HUES6 (cell line): ENCODE measurements around the gene EYA2.

ENCODE experiments used
- H3K27ac ChIP-seq: 2 replicates; pipeline ENCODE4 v1.7.0; 2013; ENCODE audit warnings: low read depth, mild to moderate bottlenecking, low read length, inconsistent platforms
- H3K27me3 ChIP-seq: 2 replicates; pipeline ENCODE4 v1.6.1; 2013; ENCODE audit warnings: low read length; ENCODE audit not compliant: control insufficient read depth, insufficient read depth
- H3K36me3 ChIP-seq: 2 replicates; pipeline ENCODE4 v1.6.1; 2013; ENCODE audit warnings: low read length; ENCODE audit not compliant: control insufficient read depth, insufficient read depth
- H3K4me1 ChIP-seq: 2 replicates; pipeline ENCODE4 v1.6.1; 2013; ENCODE audit warnings: low read length; ENCODE audit not compliant: control insufficient read depth, insufficient read depth
- H3K4me3 ChIP-seq: 2 replicates; pipeline ENCODE4 v1.5.1; 2013; ENCODE audit warnings: low read depth, low read length
- H3K9ac ChIP-seq: one replicate; pipeline ENCODE4 v1.6.1; 2013; ENCODE audit warnings: mild to moderate bottlenecking, low read length
- H3K9me3 ChIP-seq: 2 replicates; pipeline ENCODE4 v1.6.1; 2013; ENCODE audit warnings: low read depth, low read length; ENCODE audit not compliant: control insufficient read depth, insufficient read depth

The EYA2 gene

GRCh38 chr20:47041396-47041899, 146.8 kb downstream of the EYA2 start:
- Histone ChIP-seq H3K4me3 (no peak overlapping the region), H3K9me3 (peaks cover 20% of the 10 kb centered on the region; the same call in 1 of the 2 replicates), H3K27ac (no peak overlapping the region), H3K27me3 (no peaks in the 10 kb centered on the region; the same call in 1 of the 2 replicates), H3K4me1 (0 out of 2 replicates have a peak, but pooled peaks cover 3% of the 10 kb centered on the region), H3K9ac (no peak overlapping the region), H3K36me3 (no peaks in the 10 kb centered on the region)

GRCh38 chr20:47042464-47042863, 147.8 kb downstream of the EYA2 start:
- Histone ChIP-seq H3K36me3 (no peaks in the 10 kb centered on the region), H3K4me1 (0 out of 2 replicates have a peak, but pooled peaks cover 3% of the 10 kb centered on the region), H3K9me3 (peaks cover 18% of the 10 kb centered on the region), H3K27ac (no peak overlapping the region), H3K9ac (no peak overlapping the region), H3K4me3 (no peak overlapping the region), H3K27me3 (no peaks in the 10 kb centered on the region; the same call in 1 of the 2 replicates)

- Histone ChIP-seq H3K4me1 (0 out of 2 replicates have a peak, but pooled peaks cover 3% of the 10 kb centered on the region), H3K27ac (no peak overlapping the region), H3K36me3 (no peaks in the 10 kb centered on the region), H3K4me3 (no peak overlapping the region), H3K27me3 (no peaks in the 10 kb centered on the region; the same call in 1 of the 2 replicates), H3K9me3 (peaks cover 24% of the 10 kb centered on the region), H3K9ac (no peak overlapping the region)
These were observed 148.4 kb downstream of the EYA2 start for GRCh38 chr20:47043086-47043485.

- Histone ChIP-seq H3K27me3 (no peaks in the 10 kb centered on the region; the same call in 1 of the 2 replicates), H3K36me3 (no peaks in the 10 kb centered on the region), H3K4me1 (0 out of 2 replicates have a peak, but pooled peaks cover 3% of the 10 kb centered on the region), H3K9ac (no peak overlapping the region), H3K4me3 (no peak overlapping the region), H3K27ac (no peak overlapping the region), H3K9me3 (peaks cover 24% of the 10 kb centered on the region)
These were observed 150.3 kb downstream of the EYA2 start for GRCh38 chr20:47044938-47045337.

GRCh38 chr20:47048054-47048453, 153.4 kb downstream of the EYA2 start:
- H3K4me3 ChIP-seq: no peak overlapping the region
- peaks cover 24% of the 10 kb centered on the region for H3K9me3 ChIP-seq
- no peaks in the 10 kb centered on the region for H3K27me3 ChIP-seq
- no peaks in the 10 kb centered on the region for H3K4me1 ChIP-seq
- H3K36me3 ChIP-seq: no peaks in the 10 kb centered on the region
- H3K27ac ChIP-seq: no peak overlapping the region
- H3K9ac ChIP-seq: no peak overlapping the region

- no peaks in the 10 kb centered on the region for H3K4me1 ChIP-seq
- no peaks in the 10 kb centered on the region for H3K27me3 ChIP-seq
- H3K4me3 ChIP-seq: no peak overlapping the region
- H3K36me3 ChIP-seq: no peaks in the 10 kb centered on the region
- H3K27ac ChIP-seq: no peak overlapping the region
- H3K9ac ChIP-seq: no peak overlapping the region
- peaks cover 22% of the 10 kb centered on the region for H3K9me3 ChIP-seq
These were observed 155.1 kb downstream of the EYA2 start for GRCh38 chr20:47049771-47050170.

GRCh38 chr20:47050996-47051395, 156.4 kb downstream of the EYA2 start:
- no peak overlapping the region for H3K27ac ChIP-seq
- no peaks in the 10 kb centered on the region for H3K4me1 ChIP-seq
- H3K9me3 ChIP-seq: peaks cover 11% of the 10 kb centered on the region
- no peaks in the 10 kb centered on the region; the same call in 1 of the 2 replicates for H3K27me3 ChIP-seq
- no peaks in the 10 kb centered on the region for H3K36me3 ChIP-seq
- H3K4me3 ChIP-seq: no peak overlapping the region
- H3K9ac ChIP-seq: no peak overlapping the region

GRCh38 chr20:47051936-47052526, 157.4 kb downstream of the EYA2 start:
- H3K9ac ChIP-seq: no peak overlapping the region
- no peak overlapping the region for H3K4me3 ChIP-seq

GRCh38 chr20:47054506-47054905, 159.9 kb downstream of the EYA2 start:
- Histone ChIP-seq H3K9me3 (no peaks in the 10 kb centered on the region), H3K27me3 (no peaks in the 10 kb centered on the region; the same call in 1 of the 2 replicates), H3K27ac (no peak overlapping the region), H3K4me3 (no peak overlapping the region), H3K9ac (no peak overlapping the region), H3K36me3 (no peaks in the 10 kb centered on the region), H3K4me1 (no peaks in the 10 kb centered on the region)

More at GRCh38 chr20:47051936-47052526, 157.4 kb downstream of the EYA2 start:
- Histone ChIP-seq H3K4me1 (no peaks in the 10 kb centered on the region), H3K27ac (no peak overlapping the region), H3K36me3 (no peaks in the 10 kb centered on the region), H3K9me3 (peaks cover 7% of the 10 kb centered on the region), H3K27me3 (no peaks in the 10 kb centered on the region; the same call in 1 of the 2 replicates)

- no peaks in the 10 kb centered on the region; the same call in 1 of the 2 replicates for H3K27me3 ChIP-seq
- H3K36me3 ChIP-seq: no peaks in the 10 kb centered on the region
- no peak overlapping the region for H3K27ac ChIP-seq
These were observed 160.3 kb downstream of the EYA2 start for GRCh38 chr20:47054945-47055344.

GRCh38 chr20:47055699-47056369, 161.2 kb downstream of the EYA2 start:
- Histone ChIP-seq H3K36me3 (no peaks in the 10 kb centered on the region), H3K27ac (no peak overlapping the region), H3K9ac (no peak overlapping the region), H3K27me3 (no peaks in the 10 kb centered on the region; the same call in 1 of the 2 replicates), H3K4me3 (no peak overlapping the region), H3K4me1 (no peaks in the 10 kb centered on the region), H3K9me3 (no peaks in the 10 kb centered on the region)

More at GRCh38 chr20:47054945-47055344, 160.3 kb downstream of the EYA2 start:
- no peak overlapping the region for H3K9ac ChIP-seq
- H3K9me3 ChIP-seq: no peaks in the 10 kb centered on the region
- H3K4me3 ChIP-seq: no peak overlapping the region
- H3K4me1 ChIP-seq: no peaks in the 10 kb centered on the region
